Astrocyte of the spinal cord (primary cell): Measurements from ENCODE around the gene TRPV5.
A peak's percentile ranks its signal among the peaks of the same experiment; 100 is the strongest.

ENCODE experiments used
- DNase-seq: peaks from one replicate; pipeline ENCODE4 v3.0.0; 2011; ENCODE audit warnings: low read depth, low spot score
- H3K4me3 ChIP-seq: 2 replicates; pipeline ENCODE4 v1.5.1; 2011; ENCODE audit warnings: low read depth, mild to moderate bottlenecking, low read length, moderate library complexity
- CTCF ChIP-seq: IDR thresholded peaks from 2 replicates; pipeline ENCODE4 v1.5.1; 2012; ENCODE audit warnings: low read depth, mild to moderate bottlenecking, low read length, inconsistent platforms
- in situ Hi-C: cut with HindIII; loops from 2 replicates; pipeline ENCODE4 v1.10.0; 2017; ENCODE audit warnings: low sequenced_read_pairs

TRPV5 gene

GRCh38 chr7:142867398-142868187, 66.0 kb downstream of the TRPV5 start:
- in situ Hi-C loops = no loop called here
- DNase-seq = no peak
- H3K4me3 ChIP-seq = no peak overlapping the region
- TF ChIP-seq CTCF = no peak

- no peak for DNase-seq
- no peak overlapping the region for H3K4me3 ChIP-seq
- in situ Hi-C loops = no loop called here
- TF ChIP-seq CTCF = no peak
Observed at GRCh38 chr7:142867097-142867378, 66.5 kb downstream of the TRPV5 start.

GRCh38 chr7:142866361-142867096, 67.0 kb downstream of the TRPV5 start:
- in situ Hi-C loops = no loop called here
- TF ChIP-seq CTCF = peak; percentile 71
- no peak overlapping the region for H3K4me3 ChIP-seq
- no peak for DNase-seq

- in situ Hi-C loops = no loop called here
- no peak for DNase-seq
- no peak overlapping the region for H3K4me3 ChIP-seq
- TF ChIP-seq CTCF = no peak
Observed at GRCh38 chr7:142865766-142866165, 67.8 kb downstream of the TRPV5 start.

GRCh38 chr7:142864980-142865747, 68.4 kb downstream of the TRPV5 start:
- in situ Hi-C loops = no loop called here
- no peak for TF ChIP-seq CTCF
- no peak for DNase-seq
- H3K4me3 ChIP-seq = no peak overlapping the region

- in situ Hi-C loops = no loop called here
- DNase-seq = no peak
- TF ChIP-seq CTCF = no peak
- no peak overlapping the region for H3K4me3 ChIP-seq
Observed at GRCh38 chr7:142863891-142864685, 69.5 kb downstream of the TRPV5 start.
